IMR-90 (cell line): ENCODE data around the gene OR8D1. TPM values are rescaled to one million over a fixed set of nuclear protein-coding genes. Genes with fewer than 3 reads are reported as not detected.

Experiments used
- ATAC-seq: fragments of 200-7000 bp; cut with Tn5 transposase; 2 replicates; pipeline ENCODE4 v1.9.1; 2020; ENCODE audit warnings: low read depth, mild to moderate bottlenecking, moderate library complexity
- BruUV-seq: library from RNA; stranded (reverse); fragments of 400-500 nt; replicated peaks from 2 replicates; lab custom pipeline; 2021; lab: Mats Ljungman, UMichigan
- CTCF ChIA-PET: fragments of 300-600 bp; formaldehyde crosslinking; extraction: SDS; loops from one replicate; lab custom pipeline; 2021; ENCODE audit warnings: antibody characterized with exemption; lab: Yijun Ruan, JAX
- POLR2A ChIA-PET: fragments of 300-600 bp; sonication (Branson Sonifier 250); formaldehyde crosslinking; loops from one replicate; lab custom pipeline; 2022; ENCODE audit warnings: antibody characterized with exemption; ENCODE audit not compliant: unreplicated experiment; lab: Charles Lee
- DNase-seq: peaks from one replicate; pipeline ENCODE4 v3.0.0; 2013
- H2AFZ ChIP-seq: replicated peaks from 2 replicates; pipeline ENCODE3; 2013; ENCODE audit warnings: low read length, mild to moderate bottlenecking; ENCODE audit not compliant: poor library complexity
- H2AK5ac ChIP-seq: 2 replicates; pipeline ENCODE4 v1.6.1; 2013; ENCODE audit warnings: low read depth, low read length, inconsistent platforms
- H2AK9ac ChIP-seq: replicated peaks from 2 replicates; pipeline ENCODE3; 2013; ENCODE audit warnings: mild to moderate bottlenecking, low read depth, low read length, moderate library complexity; ENCODE audit not compliant: poor library complexity
- H2BK120ac ChIP-seq: 2 replicates; pipeline ENCODE4 v1.6.1; 2013; ENCODE audit warnings: low read depth, low read length, inconsistent platforms
- H2BK15ac ChIP-seq: 3 replicates; pipeline ENCODE4 v1.6.1; 2013; ENCODE audit warnings: low read depth, low read length, inconsistent platforms
- H2BK20ac ChIP-seq: 2 replicates; pipeline ENCODE4 v1.6.1; 2013; ENCODE audit warnings: low read depth, mild to moderate bottlenecking, inconsistent platforms, low read length, moderate library complexity
- H2BK5ac ChIP-seq: 2 replicates; pipeline ENCODE4 v1.6.1; 2013; ENCODE audit warnings: mild to moderate bottlenecking, low read depth, low read length, inconsistent platforms; ENCODE audit not compliant: poor library complexity, severe bottlenecking
- H3K14ac ChIP-seq: replicated peaks from 2 replicates; pipeline ENCODE4 v1.6.1; 2013; ENCODE audit warnings: low read depth, low read length, inconsistent platforms
- H3K18ac ChIP-seq: 2 replicates; pipeline ENCODE4 v1.6.1; 2013; ENCODE audit warnings: low read depth, low read length, control low read depth
- H3K23ac ChIP-seq: 2 replicates; pipeline ENCODE4 v1.6.1; 2013; ENCODE audit warnings: low read depth, low read length, inconsistent platforms
- H3K27ac ChIP-seq: 2 replicates; pipeline ENCODE4 v1.5.1; 2013; ENCODE audit warnings: mild to moderate bottlenecking, control low read depth, low read length; ENCODE audit not compliant: insufficient read depth
- H3K27me3 ChIP-seq: 2 replicates; pipeline ENCODE4 v1.6.1; 2013; ENCODE audit warnings: low read length; ENCODE audit not compliant: control insufficient read depth, insufficient read depth
- H3K36me3 ChIP-seq: 2 replicates; pipeline ENCODE4 v1.6.1; 2013; ENCODE audit warnings: low read length, mixed read lengths; ENCODE audit not compliant: control insufficient read depth, insufficient read depth
- H3K4ac ChIP-seq: 2 replicates; pipeline ENCODE4 v1.6.1; 2013; ENCODE audit warnings: low read depth, low read length, inconsistent platforms
- H3K4me1 ChIP-seq: 2 replicates; pipeline ENCODE4 v1.6.1; 2013; ENCODE audit warnings: low read length, mixed read lengths; ENCODE audit not compliant: control insufficient read depth, insufficient read depth
- H3K4me2 ChIP-seq: 2 replicates; pipeline ENCODE4 v1.6.1; 2013; ENCODE audit warnings: low read depth, mild to moderate bottlenecking, control low read depth, low read length, moderate library complexity
- H3K4me3 ChIP-seq: 2 replicates; pipeline ENCODE4 v1.5.1; 2013; ENCODE audit warnings: low read depth, mild to moderate bottlenecking, control low read depth, low read length, moderate library complexity; ENCODE audit not compliant: insufficient read depth
- H3K56ac ChIP-seq: 2 replicates; pipeline ENCODE4 v1.6.1; 2013; ENCODE audit warnings: low read length, inconsistent platforms; ENCODE audit not compliant: insufficient read depth; ENCODE audit errors: extremely low read depth
- H3K79me1 ChIP-seq, 2 experiments: 2 replicates each; pipeline ENCODE4 v1.6.1; 2013; ENCODE audit warnings: low read length in 2 of 2, inconsistent platforms in 1 of 2, low read depth in 1 of 2
- H3K9ac ChIP-seq: 2 replicates; pipeline ENCODE4 v1.6.1; 2013; ENCODE audit warnings: low read depth, low read length, control low read depth
- H3K9me1 ChIP-seq: 2 replicates; pipeline ENCODE4 v1.6.1; 2013; ENCODE audit warnings: low read length, inconsistent platforms; ENCODE audit not compliant: insufficient read depth
- H3K9me3 ChIP-seq: 2 replicates; pipeline ENCODE4 v1.6.1; 2013; ENCODE audit warnings: low read length; ENCODE audit not compliant: control insufficient read depth, insufficient read depth
- H4K20me1 ChIP-seq: 2 replicates; pipeline ENCODE4 v1.6.1; 2013; ENCODE audit warnings: low read length, inconsistent platforms; ENCODE audit not compliant: insufficient read depth
- H4K5ac ChIP-seq: 2 replicates; pipeline ENCODE4 v1.6.1; 2013; ENCODE audit warnings: mild to moderate bottlenecking, low read depth, low read length, control low read depth
- H4K8ac ChIP-seq, 2 experiments: 2 replicates each; pipeline ENCODE4 v1.6.1; 2013; ENCODE audit warnings: low read depth in 2 of 2, low read length in 2 of 2, control low read depth in 1 of 2, inconsistent platforms in 1 of 2
- H4K91ac ChIP-seq: 2 replicates; pipeline ENCODE4 v1.6.1; 2013; ENCODE audit warnings: low read depth, low read length, inconsistent platforms; ENCODE audit not compliant: insufficient read depth
- BHLHE40 ChIP-seq: fragments of 150-350 bp; IDR thresholded peaks from 2 replicates; pipeline ENCODE4 v1.6.1; 2016; ENCODE audit warnings: mild to moderate bottlenecking, low read depth, low read length
- CEBPB ChIP-seq: IDR thresholded peaks from 2 replicates; pipeline ENCODE4 v1.6.1; 2012; ENCODE audit warnings: low read depth, low read length, improper control_type of control experiment
- CHD1 ChIP-seq: IDR thresholded peaks from 2 replicates; pipeline ENCODE4 v1.6.1; 2012; ENCODE audit warnings: low read depth, low read length, improper control_type of control experiment
- CTCF ChIP-seq: conservative IDR thresholded peaks from 2 replicates; pipeline ENCODE4 v1.5.1; 2012; ENCODE audit warnings: mild to moderate bottlenecking, low read depth, low read length, improper control_type of control experiment
- ELK1 ChIP-seq: fragments of 150-350 bp; IDR thresholded peaks from 2 replicates; pipeline ENCODE4 v1.6.1; 2016; ENCODE audit warnings: low read depth, mild to moderate bottlenecking, low read length, moderate library complexity, borderline replicate concordance
- FOS ChIP-seq: fragments of 150-350 bp; IDR thresholded peaks from 2 replicates; pipeline ENCODE4 v1.6.1; 2016; ENCODE audit warnings: low read depth, low read length
- MAFK ChIP-seq: IDR thresholded peaks from 2 replicates; pipeline ENCODE4 v1.6.1; 2012; ENCODE audit warnings: low read depth, low read length, improper control_type of control experiment
- MAZ ChIP-seq: IDR thresholded peaks from 2 replicates; pipeline ENCODE4 v1.6.1; 2012; ENCODE audit warnings: low read depth, mild to moderate bottlenecking, low read length, improper control_type of control experiment, moderate library complexity, borderline replicate concordance
- MXI1 ChIP-seq: IDR thresholded peaks from 2 replicates; pipeline ENCODE4 v1.6.1; 2012; ENCODE audit warnings: low read depth, mild to moderate bottlenecking, low read length, moderate library complexity, borderline replicate concordance
- NFE2L2 ChIP-seq: fragments of 150-350 bp; IDR thresholded peaks from 2 replicates; pipeline ENCODE4 v1.6.1; 2016; ENCODE audit warnings: low read depth, mild to moderate bottlenecking, low read length
- POLR2A ChIP-seq: IDR thresholded peaks from 2 replicates; pipeline ENCODE4 v1.6.1; 2012; ENCODE audit warnings: mild to moderate bottlenecking, low read depth, low read length
- RAD21 ChIP-seq: IDR thresholded peaks from 2 replicates; pipeline ENCODE4 v1.6.1; 2012; ENCODE audit warnings: low read length, improper control_type of control experiment
- RCOR1 ChIP-seq: IDR thresholded peaks from 2 replicates; pipeline ENCODE4 v1.6.1; 2012; ENCODE audit warnings: mild to moderate bottlenecking, low read length, improper control_type of control experiment; ENCODE audit not compliant: insufficient replicate concordance
- RFX5 ChIP-seq: IDR thresholded peaks from 2 replicates; pipeline ENCODE4 v1.8.0; 2012; ENCODE audit warnings: low read depth, mild to moderate bottlenecking, low read length, moderate library complexity
- SMC3 ChIP-seq: fragments of 150-350 bp; IDR thresholded peaks from 2 replicates; pipeline ENCODE4 v1.6.1; 2016; ENCODE audit warnings: low read depth, mild to moderate bottlenecking, antibody characterized with exemption, low read length, moderate library complexity
- USF2 ChIP-seq: fragments of 150-350 bp; IDR thresholded peaks from 2 replicates; pipeline ENCODE4 v1.6.1; 2017; ENCODE audit warnings: mild to moderate bottlenecking, antibody characterized with exemption, low read length, low read depth
- WGBS, 2 experiments: methylation state at CpG; one replicate each; pipeline versions ENCODE4 v1.1.5 to v1.1.7; 2013; ENCODE audit warnings: missing lambda C conversion rate in 2 of 2; ENCODE audit not compliant: insufficient read length in 1 of 2; ENCODE audit errors: extremely low coverage in 2 of 2; 5-methylcytosine and 5-hydroxymethylcytosine counted together
- dilution Hi-C: fragments of 300-500 bp; cut with HindIII; formaldehyde crosslinking; loops from one replicate; pipeline ENCODE4 v1.14.3; 2018; ENCODE audit warnings: low sequenced_read_pairs; ENCODE audit not compliant: unreplicated experiment
- in situ Hi-C: fragments of 300-500 bp; cut with MboI; formaldehyde crosslinking; loops from 3 replicates; pipeline ENCODE4 v1.14.3; 2019; ENCODE audit warnings: low sequenced_read_pairs, inconsistent platforms, mixed read lengths
- intact Hi-C: fragments of 100-400 bp; cut with micrococcal nuclease; formaldehyde crosslinking; loops from 2 replicates; pipeline ENCODE4 v1.10.0; 2022
- polyA plus RNA-seq, 3 experiments: library from polyadenylated mRNA; depleted of rRNA; stranded (reverse); fragments of >200 nt; gene quantifications; 2 replicates each; pipeline ENCODE4 v1.2.3, GENCODE V29; 2012; ENCODE audit warnings: low replicate concordance in 1 of 3
- total RNA-seq: library from RNA; depleted of rRNA; stranded (reverse); fragments of >200 nt; gene quantifications from 2 replicates; pipeline ENCODE4 v1.2.3, GENCODE V29; 2012

The OR8D1 gene
- total and polyA plus RNA-seq, 2 of the 4 experiments (the other 2 are of a cell fraction): not detected

GRCh38 chr11:124346311-124346955 is 32.7 kb upstream of the OR8D1 start:
- no peak for DNase-seq
- H3K14ac ChIP-seq: no peak overlapping the region
- no CpG with 5 or more reads among the region's 3 CpGs for WGBS, 2 experiments
- no peak for TF ChIP-seq MAFK
- no peak for TF ChIP-seq NFE2L2
- TF ChIP-seq USF2: no peak
- no peak for TF ChIP-seq ELK1
- TF ChIP-seq POLR2A: no peak
- no peak for TF ChIP-seq MXI1
- TF ChIP-seq CEBPB: no peak
- no peak for TF ChIP-seq CHD1
- no peak for TF ChIP-seq RCOR1
- no peak for TF ChIP-seq RAD21
- TF ChIP-seq RFX5: no peak
- no peak for TF ChIP-seq FOS
- no peak for TF ChIP-seq MAZ
- TF ChIP-seq CTCF: no peak
- TF ChIP-seq BHLHE40: no peak
- TF ChIP-seq SMC3: no peak
- no peaks in the 10 kb centered on the region for H3K9me3 ChIP-seq
- no peak overlapping the region for H4K91ac ChIP-seq
- no peak overlapping the region for H2AK5ac ChIP-seq
- dilution Hi-C loops (no loop called here), in situ Hi-C loops (no loop called here), intact Hi-C loops (no loop called here)
- no peaks in the 10 kb centered on the region for H3K9me1 ChIP-seq
- H2BK15ac ChIP-seq: no peak overlapping the region
- no peak overlapping the region for H3K23ac ChIP-seq
- H3K27ac ChIP-seq: no peak overlapping the region
- ChIA-PET CTCF (no interaction called here), POLR2A (no interaction called here)
- BruUV-seq: no TSS peak
- H3K27me3 ChIP-seq: no peaks in the 10 kb centered on the region
- no peaks in the 10 kb centered on the region for H3K36me3 ChIP-seq
- H3K4ac ChIP-seq: no peak overlapping the region
- H4K20me1 ChIP-seq: no peaks in the 10 kb centered on the region
- H2AK9ac ChIP-seq: no peak overlapping the region
- no peak overlapping the region for H2AFZ ChIP-seq
- H3K79me1 ChIP-seq: no peaks in the 10 kb centered on the region
- no peaks in the 10 kb centered on the region for H3K4me1 ChIP-seq
- no peak overlapping the region for H3K4me3 ChIP-seq
- no peak overlapping the region for H3K18ac ChIP-seq
- no peak overlapping the region for H4K8ac ChIP-seq
- no peak overlapping the region for H2BK20ac ChIP-seq
- no peak overlapping the region for H2BK120ac ChIP-seq
- no peak overlapping the region for H3K56ac ChIP-seq
- no peak overlapping the region for H3K9ac ChIP-seq
- ATAC-seq: no peak
- no peak overlapping the region for H4K5ac ChIP-seq
- H3K4me2 ChIP-seq: no peak overlapping the region
- H2BK5ac ChIP-seq: no peak overlapping the region
